Stimulated activated CD4-positive, alpha-beta T cell treated with anti-CD3 and anti-CD28 coated beads, Interleukin-15, amount 100 ng/mL, for 48 hours (primary cell): ENCODE measurements around the gene NRG2.

Experiments
- DNase-seq, 2 donors: peaks; one replicate each; pipeline ENCODE4 v3.0.0-alpha.2; 2020; ENCODE audit warnings: low read depth in 2 of 2

NRG2 gene

GRCh38 chr5:139969318-139969717 is 73.8 kb downstream of the NRG2 start:
- DNase-seq = no peak

GRCh38 chr5:139968547-139969261 is 74.4 kb downstream of the NRG2 start:
- DNase-seq = peak; percentile 75 to 87

- no peak for DNase-seq
Observed at GRCh38 chr5:139967353-139967752, 75.7 kb downstream of the NRG2 start.

GRCh38 chr5:139966856-139967255 is 76.2 kb downstream of the NRG2 start:
- DNase-seq = no peak

GRCh38 chr5:139964994-139965565 is 78.0 kb downstream of the NRG2 start:
- DNase-seq = no peak

GRCh38 chr5:139964266-139964993 is 78.7 kb downstream of the NRG2 start:
- no peak for DNase-seq

- DNase-seq = no peak
Observed at GRCh38 chr5:139962445-139962844, 80.7 kb downstream of the NRG2 start.

- DNase-seq = no peak
Observed at GRCh38 chr5:139961435-139962157, 81.5 kb downstream of the NRG2 start.

GRCh38 chr5:139960723-139961383 is 82.2 kb downstream of the NRG2 start:
- no peak for DNase-seq

- no peak for DNase-seq
Observed at GRCh38 chr5:139958432-139959148, 84.5 kb downstream of the NRG2 start.

- no peak for DNase-seq
Observed at GRCh38 chr5:139956342-139956741, 86.8 kb downstream of the NRG2 start.

GRCh38 chr5:139955616-139956273 is 87.4 kb downstream of the NRG2 start:
- no peak for DNase-seq

GRCh38 chr5:139955053-139955605 is 88.0 kb downstream of the NRG2 start:
- DNase-seq = no peak

GRCh38 chr5:139954462-139954861 is 88.6 kb downstream of the NRG2 start:
- no peak for DNase-seq

GRCh38 chr5:139954022-139954421 is 89.1 kb downstream of the NRG2 start:
- no peak for DNase-seq

- DNase-seq = no peak
Observed at GRCh38 chr5:139952574-139952973, 90.5 kb downstream of the NRG2 start.

- DNase-seq = no peak
Observed at GRCh38 chr5:139951983-139952382, 91.1 kb downstream of the NRG2 start.

GRCh38 chr5:139951296-139951924 is 91.7 kb downstream of the NRG2 start:
- no peak for DNase-seq

- no peak for DNase-seq
Observed at GRCh38 chr5:139950436-139950835, 92.7 kb downstream of the NRG2 start.

- DNase-seq = no peak
Observed at GRCh38 chr5:139949710-139950109, 93.4 kb downstream of the NRG2 start.
